Gastrocnemius medialis (tissue), 4 donors: ENCODE results near the gene ROR1. TPM values are rescaled to one million over a fixed set of nuclear protein-coding genes. Genes with fewer than 3 reads are reported as not detected.

Experiments
- ATAC-seq, 2 donors: fragments of 150-250 bp; one replicate each; pipeline ENCODE4 v1.9.1; 2016
- DNase-seq, 2 donors: peaks; one replicate each; pipeline ENCODE4 v3.0.0-alpha.2; 2019
- H3K27ac ChIP-seq, 4 donors: fragments of 200-600 bp; sonication (generic); 1 replicate in 1 of 4; 2 replicates in 3 of 4; pipeline ENCODE4 v1.5.1; 2016 to 2018; ENCODE audit warnings: mild to moderate bottlenecking in 2 of 4, moderate library complexity in 1 of 4
- H3K27me3 ChIP-seq, 3 donors: fragments of 200-600 bp; sonication (generic) in 2 of 3; 1 replicate in 1 of 3; 2 replicates in 2 of 3; pipeline versions ENCODE4 v1.5.1 to v1.6.0; 2016 to 2019; ENCODE audit warnings: mild to moderate bottlenecking in 1 of 3, moderate library complexity in 1 of 3
- H3K36me3 ChIP-seq, 2 donors: fragments of 200-600 bp; sonication (generic) in 1 of 2; one replicate each; pipeline ENCODE4 v1.5.1; 2017 to 2018
- H3K4me1 ChIP-seq, 2 donors: fragments of 200-600 bp; sonication (generic) in 1 of 2; one replicate each; pipeline ENCODE4 v1.5.1; 2016 to 2017; ENCODE audit warnings: mild to moderate bottlenecking in 2 of 2
- H3K4me3 ChIP-seq, 4 donors: fragments of 200-600 bp; sonication (generic) in 3 of 4; 1 replicate in 1 of 4; 2 replicates in 3 of 4; pipeline ENCODE4 v1.5.1; 2016 to 2019; ENCODE audit warnings: mild to moderate bottlenecking in 2 of 4
- H3K9me3 ChIP-seq, 3 donors: fragments of 200-600 bp; sonication (generic) in 2 of 3; 1 replicate in 1 of 3; 2 replicates in 2 of 3; pipeline ENCODE4 v1.5.1; 2016 to 2019
- CTCF ChIP-seq, 5 experiments: fragments of 450-650 bp in 3 of 5; fragments of 200-600 bp in 2 of 5; sonication (generic) in 2 of 5; IDR thresholded peaks in 4 of 5; conservative IDR thresholded peaks in 1 of 5; 1 replicate in 4 of 5; 2 replicates in 1 of 5; pipeline ENCODE4 v1.5.1; 2016 to 2019; ENCODE audit warnings: antibody characterized with exemption in 5 of 5, mild to moderate bottlenecking in 3 of 5, moderate library complexity in 3 of 5
- POLR2A ChIP-seq, 2 donors: fragments of 450-650 bp; IDR thresholded peaks; one replicate each; pipeline ENCODE4 v1.6.1; 2017; ENCODE audit warnings: antibody characterized with exemption in 2 of 2, mild to moderate bottlenecking in 2 of 2, moderate library complexity in 2 of 2
- in situ Hi-C, 4 donors: fragments of 200-750 bp; cut with MboI; loops; one replicate each; pipeline versions ENCODE4 v1.15.0 to v1.8.0; 2017; ENCODE audit warnings: low sequenced_read_pairs in 4 of 4
- intact Hi-C: fragments of 100-400 bp; cut with DNase I; formaldehyde crosslinking; loops from one replicate; pipeline ENCODE4 v1.15.1; 2023; ENCODE audit warnings: low total_unique reads
- total RNA-seq, 4 donors: library from RNA; depleted of rRNA; stranded (reverse); fragments of >200 nt; gene quantifications; one replicate each; pipeline versions ENCODE4 v1.1.0 to v1.2.3, GENCODE V29; 2016

The ROR1 gene
- total RNA-seq, 4 donors from 2014 or later: 2.5 to 4.3 (median 3.6) TPM

GRCh38 chr1:64147045-64147724, 373.4 kb downstream of the ROR1 start:
- Histone ChIP-seq H3K9me3 (no peaks in the 10 kb centered on the region), H3K36me3 (no peaks in the 10 kb centered on the region), H3K4me3 (no peak overlapping the region), H3K4me1 (no peaks in the 10 kb centered on the region), H3K27me3 (no peaks in the 10 kb centered on the region), H3K27ac (no peak overlapping the region)
- in situ Hi-C loops (loop anchor here in 3 of 4 donors (10.0 to 25.0 kb wide), 5 partner anchors 210 to 532 kb away; partner anchors contain the start of gene ROR1 (in 2 of the 3)), intact Hi-C loops (no loop called here)
- TF ChIP-seq POLR2A (IDR thresholded peaks at IDR 0.05) (no peak), CTCF (IDR thresholded peaks at IDR 0.05 in 4 of 5, conservative IDR thresholded peaks at IDR 0.05 in 1 of 5) (no peak)
- DNase-seq (no peak), ATAC-seq (no peak)

GRCh38 chr1:64147759-64148158, 373.9 kb downstream of the ROR1 start:
- no peak for DNase-seq
- in situ Hi-C loops: loop anchor here in 3 of 4 donors (10.0 to 25.0 kb wide), 5 partner anchors 210 to 533 kb away; partner anchors contain the start of gene ROR1 (in 2 of the 3)

GRCh38 chr1:64150266-64150665, 376.4 kb downstream of the ROR1 start:
- DNase-seq (no peak), ATAC-seq (no peak)
- no peak overlapping the region for H3K27ac ChIP-seq
- no peaks in the 10 kb centered on the region for H3K9me3 ChIP-seq
- no peaks in the 10 kb centered on the region for H3K4me1 ChIP-seq
- TF ChIP-seq POLR2A (IDR thresholded peaks at IDR 0.05) (no peak), CTCF (IDR thresholded peaks at IDR 0.05 in 4 of 5, conservative IDR thresholded peaks at IDR 0.05 in 1 of 5) (no peak)
- H3K36me3 ChIP-seq: no peaks in the 10 kb centered on the region
- H3K4me3 ChIP-seq: no peak overlapping the region
- no peaks in the 10 kb centered on the region for H3K27me3 ChIP-seq
- intact Hi-C loops: no loop called here
- in situ Hi-C loops: no loop called here

More at GRCh38 chr1:64147759-64148158, 373.9 kb downstream of the ROR1 start:
- Histone ChIP-seq H3K27ac (no peak overlapping the region), H3K4me1 (no peaks in the 10 kb centered on the region), H3K27me3 (no peaks in the 10 kb centered on the region), H3K36me3 (no peaks in the 10 kb centered on the region), H3K4me3 (no peak overlapping the region), H3K9me3 (no peaks in the 10 kb centered on the region)
- intact Hi-C loops: no loop called here
- TF ChIP-seq POLR2A (IDR thresholded peaks at IDR 0.05) (no peak), CTCF (IDR thresholded peaks at IDR 0.05 in 4 of 5, conservative IDR thresholded peaks at IDR 0.05 in 1 of 5) (no peak)
- no peak for ATAC-seq

- Histone ChIP-seq H3K36me3 (no peaks in the 10 kb centered on the region), H3K27ac (no peak overlapping the region), H3K4me3 (no peak overlapping the region), H3K27me3 (no peaks in the 10 kb centered on the region), H3K4me1 (no peaks in the 10 kb centered on the region), H3K9me3 (no peaks in the 10 kb centered on the region)
- DNase-seq (no peak), ATAC-seq (no peak)
- in situ Hi-C loops (no loop called here), intact Hi-C loops (no loop called here)
- TF ChIP-seq POLR2A (IDR thresholded peaks at IDR 0.05) (no peak), CTCF (IDR thresholded peaks at IDR 0.05 in 4 of 5, conservative IDR thresholded peaks at IDR 0.05 in 1 of 5) (no peak)
Measured at GRCh38 chr1:64150729-64151230, 377.0 kb downstream of the ROR1 start.
